MV-4-11 (cell line): ENCODE data around the gene RNF150.

Experiments used
- DNase-seq: peaks from one replicate; lab custom pipeline; 2025; lab: John Stamatoyannopoulos, UW

Gene RNF150

GRCh38 chr4:141131723-141132071 is 1.6 kb downstream of the RNF150 start:
- no peak for DNase-seq

- no peak for DNase-seq
Measured at GRCh38 chr4:141130947-141131605, 2.2 kb downstream of the RNF150 start.

GRCh38 chr4:141127884-141128283 is 5.4 kb downstream of the RNF150 start:
- DNase-seq = no peak

- peak; percentile 81 for DNase-seq
Measured at GRCh38 chr4:141126769-141127168, 6.5 kb downstream of the RNF150 start.

GRCh38 chr4:141124224-141124623 is 9.0 kb downstream of the RNF150 start:
- DNase-seq = no peak

GRCh38 chr4:141121768-141122454 is 11.4 kb downstream of the RNF150 start:
- DNase-seq = peak; percentile 56

GRCh38 chr4:141121101-141121500 is 12.2 kb downstream of the RNF150 start:
- no peak for DNase-seq

- no peak for DNase-seq
Measured at GRCh38 chr4:141120036-141120593, 13.2 kb downstream of the RNF150 start.

- DNase-seq = no peak
Measured at GRCh38 chr4:141119071-141119470, 14.2 kb downstream of the RNF150 start.

- DNase-seq = no peak
Measured at GRCh38 chr4:141118381-141118780, 14.9 kb downstream of the RNF150 start.

GRCh38 chr4:141117935-141118334 is 15.3 kb downstream of the RNF150 start:
- no peak for DNase-seq

- no peak for DNase-seq
Measured at GRCh38 chr4:141109983-141110382, 23.3 kb downstream of the RNF150 start.

GRCh38 chr4:141107927-141108326 is 25.3 kb downstream of the RNF150 start:
- DNase-seq = no peak

GRCh38 chr4:141102367-141102766 is 30.9 kb downstream of the RNF150 start:
- DNase-seq = no peak

- DNase-seq = no peak
Measured at GRCh38 chr4:141101511-141101910, 31.8 kb downstream of the RNF150 start.

GRCh38 chr4:141099326-141099725 is 33.9 kb downstream of the RNF150 start:
- no peak for DNase-seq

GRCh38 chr4:141098163-141098562 is 35.1 kb downstream of the RNF150 start:
- no peak for DNase-seq

- DNase-seq = no peak
Measured at GRCh38 chr4:141090473-141090872, 42.8 kb downstream of the RNF150 start.

GRCh38 chr4:141081921-141082395 is 51.3 kb downstream of the RNF150 start:
- DNase-seq = no peak

- no peak for DNase-seq
Measured at GRCh38 chr4:141080668-141081067, 52.6 kb downstream of the RNF150 start.

GRCh38 chr4:141079393-141079930 is 53.8 kb downstream of the RNF150 start:
- DNase-seq = no peak

- DNase-seq = no peak
Measured at GRCh38 chr4:141078871-141079270, 54.4 kb downstream of the RNF150 start.

GRCh38 chr4:141077611-141078225 is 55.6 kb downstream of the RNF150 start:
- no peak for DNase-seq
